ENCODE measurements around the gene GRHL1.
A peak's percentile ranks its signal among the peaks of the same experiment; 100 is the strongest.

The GRHL1 gene

GRCh38 chr2:10043256-10043905 is 91.9 kb downstream of the GRHL1 start, which contains the start of gene KLF11:
TSS of gene KLF11 (plus strand) at chr2:10043550. CDS start at chr2:10043717, 167 bp downstream.
- peak; percentile 75 for DNase-seq

- peak; percentile 80 for DNase-seq
Measured at GRCh38 chr2:10043906-10044601, 92.6 kb downstream of the GRHL1 start.

GRCh38 chr2:10045561-10046355 is 94.3 kb downstream of the GRHL1 start:
- DNase-seq = no peak

GRCh38 chr2:10046931-10047330 is 95.4 kb downstream of the GRHL1 start:
- no peak for DNase-seq

- no peak for DNase-seq
Measured at GRCh38 chr2:10047616-10048500, 96.4 kb downstream of the GRHL1 start.

GRCh38 chr2:10048501-10049171 is 97.1 kb downstream of the GRHL1 start:
- DNase-seq = peak; percentile 36
